DMS53 treated with DMSO at 0.1 percent for 48 hours (cell line): ENCODE measurements around the gene DGKH.
"Not testable (repeated sequence)": the region's sequence is repeated elsewhere in the genome, so short reads cannot be mapped to it uniquely, and the experiment has no call there.

Source experiments
- DNase-seq: peaks from one replicate; lab custom pipeline; 2025; ENCODE audit not compliant: unreplicated experiment; lab: John Stamatoyannopoulos, UW

Gene DGKH

GRCh38 chr13:42219876-42220275, 171.4 kb downstream of the DGKH start:
- DNase-seq: no peak

- no peak for DNase-seq
Measured at GRCh38 chr13:42221121-42221765, 172.8 kb downstream of the DGKH start.

DNA sequence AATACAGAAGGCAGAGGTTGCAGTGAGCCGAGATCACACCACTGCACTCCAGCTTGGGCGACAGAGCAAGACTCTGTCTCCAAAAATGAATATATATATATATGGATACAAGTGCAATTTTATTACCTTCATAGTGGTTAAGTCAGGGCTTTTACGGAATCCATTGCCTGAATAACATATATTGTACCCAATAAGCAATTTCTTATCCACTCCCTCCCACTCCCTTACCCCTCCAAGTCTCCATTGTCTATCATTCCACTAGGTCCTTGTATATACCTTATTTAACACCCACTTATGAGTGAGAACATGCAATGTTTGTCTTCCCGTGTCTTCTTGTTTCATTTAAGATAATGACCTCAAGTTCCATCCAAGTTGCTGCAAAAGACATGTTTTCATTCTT, 175.2 kb downstream of the DGKH start:
- DNase-seq: no peak

DNA sequence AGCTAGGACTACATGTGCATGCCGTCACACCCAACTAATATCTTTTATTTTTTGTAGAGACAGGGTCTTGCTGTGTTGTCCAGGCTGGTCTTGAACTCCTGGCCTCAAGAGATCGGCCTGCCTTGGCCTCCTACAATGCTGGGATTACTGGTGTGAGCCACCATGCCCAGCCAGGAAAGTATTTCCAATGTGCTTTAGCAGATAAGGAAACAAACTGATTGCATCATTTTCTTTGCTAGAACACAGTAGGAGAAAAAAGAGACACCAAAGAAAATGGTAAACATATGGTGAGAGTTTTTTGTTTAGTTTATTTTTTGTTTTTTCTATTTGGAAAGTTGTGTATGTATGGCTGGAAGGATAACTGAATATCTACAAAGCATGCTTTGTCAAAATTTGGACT, 176.6 kb downstream of the DGKH start:
- no peak for DNase-seq

GRCh38 chr13:42226759-42227158, 178.3 kb downstream of the DGKH start:
- DNase-seq: not testable (repeated sequence)

DNA sequence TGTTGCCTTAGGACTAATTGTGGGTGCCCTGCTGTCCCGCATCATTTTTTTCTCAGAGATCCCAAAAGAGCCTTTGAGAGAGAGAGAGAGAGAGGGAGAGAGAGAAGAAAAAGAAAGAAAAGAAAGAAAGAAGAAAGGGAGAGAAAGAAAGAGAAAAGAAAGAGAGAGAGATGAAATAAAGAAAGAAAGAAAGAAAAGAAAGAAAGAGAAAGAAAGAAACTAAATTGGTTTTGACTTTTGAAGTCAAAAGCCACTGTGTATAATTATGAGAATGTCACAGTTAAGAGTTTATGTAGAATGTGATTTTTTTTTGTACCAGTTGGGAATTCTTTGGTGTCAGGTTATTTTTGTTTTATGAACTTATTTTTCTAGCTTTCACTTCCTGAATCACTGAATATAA, 180.1 kb downstream of the DGKH start:
- no peak for DNase-seq

- no peak for DNase-seq
Measured at GRCh38 chr13:42229287-42229686, 180.8 kb downstream of the DGKH start.

DNA sequence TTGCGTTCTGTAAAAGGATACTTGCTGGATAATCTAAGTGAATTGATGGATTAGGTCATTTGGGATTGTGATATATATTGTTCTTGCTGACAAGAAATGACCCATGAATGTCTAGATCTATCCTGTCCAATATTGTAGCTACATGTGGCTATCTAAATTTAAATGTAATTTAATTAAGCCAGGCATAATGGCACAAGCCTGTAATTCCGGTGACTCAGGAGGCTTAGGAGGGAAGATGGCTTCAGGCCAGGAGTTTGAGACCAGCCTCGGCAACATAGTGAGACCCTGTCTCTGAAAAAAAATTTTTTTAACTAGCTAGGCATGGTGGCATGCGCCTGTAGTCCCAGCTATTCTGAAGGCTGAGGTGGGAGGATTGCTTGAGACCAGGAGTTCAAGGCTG, 184.2 kb downstream of the DGKH start:
- DNase-seq: no peak

- no peak for DNase-seq
Measured at GRCh38 chr13:42233726-42234125, 185.3 kb downstream of the DGKH start.

GRCh38 chr13:42239161-42239560, 190.7 kb downstream of the DGKH start:
- no peak for DNase-seq

- DNase-seq: no peak
Measured at GRCh38 chr13:42239644-42240043, 191.2 kb downstream of the DGKH start.

DNA sequence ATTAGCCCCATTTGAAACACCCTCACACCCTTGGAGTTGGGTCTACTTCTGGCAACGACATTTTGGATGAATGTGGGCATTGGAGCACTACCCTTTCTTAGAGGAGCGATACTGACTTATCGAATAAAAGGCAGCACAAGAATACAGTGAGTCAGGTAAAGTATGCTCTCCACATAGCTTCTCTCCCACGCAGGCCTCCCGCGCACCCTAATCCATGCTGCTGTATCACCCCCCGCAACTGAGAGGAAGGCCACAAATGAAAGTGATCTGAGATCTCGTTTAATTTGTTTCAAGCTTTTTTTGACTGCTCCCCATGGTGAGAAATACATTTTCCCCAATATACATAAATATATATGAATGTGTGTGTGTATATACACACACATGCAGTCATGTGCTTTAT, 198.1 kb downstream of the DGKH start:
- no peak for DNase-seq

DNA sequence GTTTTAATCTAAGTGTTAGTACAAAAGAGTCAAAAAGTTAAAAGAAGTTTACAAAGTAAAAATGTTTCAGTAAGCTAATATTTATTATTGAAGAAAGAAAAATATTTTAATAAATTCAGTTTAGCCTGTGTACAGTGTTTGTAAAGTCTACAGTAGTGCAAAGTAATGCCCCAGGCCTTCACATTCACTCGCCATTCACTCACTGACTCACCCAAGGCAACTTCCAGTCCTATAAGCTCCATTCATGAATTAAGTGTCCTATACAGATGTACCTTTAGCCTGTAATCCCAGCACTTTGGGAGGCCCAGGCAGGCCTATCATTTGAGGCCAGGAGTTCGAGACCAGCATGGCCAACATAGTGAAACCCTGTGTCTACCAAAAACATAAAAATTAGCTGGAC, 199.4 kb downstream of the DGKH start:
- no peak for DNase-seq

DNA sequence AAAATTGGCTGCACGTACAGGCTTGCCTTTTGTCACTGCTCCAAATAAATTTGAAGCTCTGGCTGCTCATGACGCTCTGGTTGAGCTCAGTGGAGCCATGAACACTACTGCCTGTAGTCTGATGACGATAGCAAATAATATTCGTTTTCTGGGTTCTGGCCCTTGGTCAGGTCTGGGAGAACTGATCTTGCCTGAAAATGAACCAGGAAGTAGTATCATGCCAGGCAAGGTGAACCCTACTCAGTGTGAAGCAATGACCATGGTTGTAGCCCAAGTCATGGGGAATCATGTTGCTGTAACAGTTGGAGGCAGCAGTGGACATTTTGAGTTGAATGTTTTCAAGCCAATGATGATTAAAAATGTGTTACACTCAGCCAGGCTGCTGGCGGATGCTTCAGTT, 207.4 kb downstream of the DGKH start:
- DNase-seq: no peak

- DNase-seq: no peak
Measured at GRCh38 chr13:42258747-42259146, 210.3 kb downstream of the DGKH start.

DNA sequence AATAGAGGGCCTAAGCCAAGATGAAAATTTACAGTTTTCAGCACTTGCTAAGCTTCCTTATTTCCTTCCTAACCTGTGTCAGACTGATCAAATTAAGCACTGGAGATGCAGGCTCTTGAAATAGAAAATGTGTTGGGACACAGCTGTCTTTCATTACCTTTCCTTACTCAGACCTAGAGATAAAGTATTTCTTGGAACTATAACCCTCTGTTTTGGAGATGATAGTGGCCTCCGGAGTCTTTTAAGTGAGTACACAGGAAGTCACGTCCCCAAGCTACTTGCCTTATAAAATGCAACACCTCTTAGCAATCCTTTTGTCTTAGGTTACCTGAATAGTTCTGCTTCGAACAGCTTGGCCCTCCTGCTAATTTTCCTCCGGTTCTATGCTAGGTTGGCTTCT, 211.1 kb downstream of the DGKH start:
- no peak for DNase-seq

DNA sequence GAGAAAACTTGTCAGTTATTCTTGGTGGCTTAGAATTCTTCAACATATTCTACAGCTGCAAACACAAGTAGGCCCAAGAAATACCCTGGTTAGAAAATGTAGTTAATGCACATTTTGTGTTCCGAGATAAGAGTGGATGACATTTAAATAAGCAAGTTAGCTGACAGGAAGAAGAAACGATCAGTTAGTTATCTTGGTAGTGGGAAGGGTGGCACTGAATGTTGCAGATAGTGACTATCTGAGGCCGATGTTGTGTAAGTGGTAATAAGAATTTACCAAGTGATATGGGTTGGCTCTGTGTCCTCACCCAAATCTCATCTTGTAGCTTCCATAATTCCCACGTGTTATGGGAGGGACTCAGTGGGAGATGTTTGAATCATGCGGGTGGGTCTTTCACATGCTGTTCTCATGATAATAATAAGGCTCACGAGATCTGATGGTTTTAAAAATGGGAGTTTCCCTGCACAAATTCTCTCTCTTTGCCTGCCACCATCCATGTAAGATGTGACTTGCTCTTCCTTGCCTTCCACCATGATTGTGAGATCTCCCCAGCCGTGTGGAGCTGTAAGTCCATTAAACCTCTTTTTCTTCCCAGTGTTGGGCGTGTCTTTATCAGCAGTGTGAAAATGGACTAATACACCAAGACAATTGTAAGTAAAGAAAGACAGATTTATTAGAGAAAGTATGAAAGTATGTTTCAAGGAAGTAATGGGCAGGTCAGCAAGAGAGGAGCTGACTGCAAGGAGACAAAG, 212.6 kb downstream of the DGKH start:
- no peak for DNase-seq

DNA sequence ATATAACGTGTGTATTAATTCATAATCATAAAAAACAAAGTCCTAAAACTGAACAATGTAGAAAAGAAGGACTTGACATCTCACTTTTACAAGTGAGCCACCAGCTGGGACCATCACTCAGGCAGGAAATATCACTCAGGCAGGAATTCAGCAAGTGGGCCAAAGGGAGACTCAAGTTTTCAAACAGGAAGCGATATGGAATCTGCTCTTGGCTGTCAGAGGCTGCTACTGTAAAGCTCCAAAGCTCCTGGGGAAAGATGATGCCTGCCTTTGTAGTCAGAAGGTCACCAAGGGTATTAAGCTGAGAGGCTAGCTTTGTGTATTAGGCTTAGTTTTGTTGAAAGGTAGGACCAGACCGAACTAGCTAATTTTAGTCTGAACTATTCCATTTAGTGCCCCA, 218.0 kb downstream of the DGKH start:
- DNase-seq: no peak

GRCh38 chr13:42270160-42270856, 221.9 kb downstream of the DGKH start:
- DNase-seq: no peak

DNA sequence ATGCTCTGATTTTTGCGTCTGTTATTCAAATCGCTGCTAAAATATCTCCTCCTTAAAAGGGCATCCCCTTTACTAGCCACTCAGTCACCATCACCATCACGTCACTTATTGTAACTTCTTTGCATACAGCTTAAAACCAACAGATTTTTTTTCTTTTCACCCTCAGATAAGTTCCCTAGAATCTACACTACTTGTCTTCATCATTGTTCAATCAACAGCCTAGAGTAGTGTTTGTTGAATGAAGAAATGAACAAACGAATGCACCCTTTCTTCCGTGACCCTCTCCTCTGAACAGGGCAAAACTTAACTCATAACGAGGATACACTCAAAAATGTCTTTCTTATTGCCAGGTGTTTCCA, 222.4 kb downstream of the DGKH start:
- no peak for DNase-seq

DNA sequence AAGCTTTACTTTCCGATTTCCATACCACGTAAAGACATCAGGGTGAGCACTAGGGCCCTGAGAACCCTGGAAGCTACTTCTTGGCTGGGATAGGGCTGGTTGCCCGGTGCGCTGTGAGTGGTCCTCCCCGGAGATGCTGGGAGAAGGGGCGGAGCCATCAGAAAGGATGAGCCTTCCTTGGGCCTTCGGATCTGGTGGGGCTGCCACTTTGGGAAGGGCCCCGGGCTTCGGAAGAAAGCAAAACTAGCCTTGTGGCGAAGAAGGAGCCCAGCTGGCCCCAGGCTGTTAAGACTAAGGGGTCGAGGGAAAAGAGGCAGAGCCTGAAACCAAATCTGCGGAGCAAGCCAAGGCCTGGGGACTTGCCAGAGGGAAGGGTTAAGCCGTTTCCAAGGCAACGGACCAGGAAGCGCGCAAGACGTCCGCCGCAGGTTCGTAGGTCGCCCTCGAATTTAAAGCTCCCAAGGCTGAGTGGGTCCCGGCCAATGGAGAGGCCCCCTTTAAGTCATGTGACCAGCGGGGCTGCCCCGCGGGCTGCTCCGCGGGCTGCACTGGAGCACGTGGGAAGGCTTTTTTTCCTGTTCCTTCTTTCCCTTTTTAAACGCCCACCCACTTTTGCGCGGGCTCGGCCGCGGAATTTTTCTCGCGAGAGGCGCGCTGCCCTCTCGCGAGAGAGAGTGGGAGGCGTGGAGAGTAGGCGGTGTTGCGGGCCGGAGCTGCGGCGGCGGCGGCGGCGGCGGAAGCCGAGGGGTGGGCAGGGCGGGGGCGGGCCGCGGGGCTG, 223.1 kb downstream of the DGKH start:
- peak; percentile 90 for DNase-seq
